B cell (primary cell): ENCODE measurements around the gene SLC22A2. TPM values are rescaled to one million over a fixed set of nuclear protein-coding genes. Genes with fewer than 3 reads are reported as not detected.

Experiments
- ATAC-seq: fragments of 200-7000 bp; cut with Tn5 transposase; one replicate; pipeline ENCODE4 v1.10.0; 2021; ENCODE audit warnings: low read depth, mild to moderate bottlenecking, moderate number of reproducible peaks, moderate library complexity
- CTCF ChIA-PET: fragments of 350-600 bp; sonication (Branson Sonifier 250); formaldehyde crosslinking; loops from one replicate; lab custom pipeline; 2021; ENCODE audit warnings: antibody characterized with exemption, inconsistent platforms; lab: Charles Lee
- POLR2A ChIA-PET: fragments of 350-600 bp; sonication (Branson Sonifier 250); formaldehyde crosslinking; loops from one replicate; lab custom pipeline; 2021; ENCODE audit warnings: antibody characterized with exemption; lab: Charles Lee
- DNase-seq: peaks from one replicate; pipeline ENCODE4 v3.0.0; 2013
- H2AFZ ChIP-seq: 2 replicates; pipeline ENCODE4 v1.6.1; 2012; ENCODE audit warnings: mild to moderate bottlenecking, low read depth, low read length; ENCODE audit not compliant: insufficient read depth, poor library complexity, severe bottlenecking
- H3K27ac ChIP-seq, 2 donors: 1 replicate in 1 of 2; 2 replicates in 1 of 2; pipeline ENCODE4 v1.5.1; 2012 to 2013; ENCODE audit warnings: low read length in 2 of 2, mild to moderate bottlenecking in 2 of 2, moderate library complexity in 1 of 2
- H3K27me3 ChIP-seq, 4 experiments: fragments of 200-600 bp in 1 of 4; sonication (generic) in 1 of 4; replicated peaks in 1 of 4; 1 replicate in 2 of 4; 2 replicates in 2 of 4; pipeline versions ENCODE4 v1.6.1 to v1.7.0; 2013 to 2016; ENCODE audit warnings: low read length in 3 of 4, mild to moderate bottlenecking in 2 of 4, mixed read lengths in 1 of 4, moderate library complexity in 1 of 4; ENCODE audit not compliant: insufficient read depth in 4 of 4, control insufficient read depth in 3 of 4; ENCODE audit errors: control extremely low read depth in 1 of 4
- H3K36me3 ChIP-seq, 2 experiments: replicated peaks in 1 of 2; 1 replicate in 1 of 2; 2 replicates in 1 of 2; pipeline versions ENCODE4 v1.6.1 to v1.7.1; 2013; ENCODE audit warnings: low read length in 1 of 2; ENCODE audit not compliant: insufficient read depth in 2 of 2, control insufficient read depth in 1 of 2; ENCODE audit errors: control extremely low read depth in 1 of 2, extremely low read depth in 1 of 2
- H3K4me1 ChIP-seq, 2 donors: fragments of 200-600 bp in 1 of 2; sonication (generic) in 1 of 2; 1 replicate in 1 of 2; 2 replicates in 1 of 2; pipeline versions ENCODE4 v1.5.1 to v1.6.1; 2013 to 2017; ENCODE audit warnings: low read length in 2 of 2; ENCODE audit not compliant: control insufficient read depth in 2 of 2, insufficient read depth in 2 of 2
- H3K4me2 ChIP-seq: replicated peaks from 2 replicates; pipeline ENCODE3; 2012; ENCODE audit warnings: mild to moderate bottlenecking, low read depth, low read length; ENCODE audit not compliant: poor library complexity, severe bottlenecking
- H3K4me3 ChIP-seq, 5 experiments: fragments of 200-600 bp in 1 of 5; sonication (generic) in 1 of 5; 1 replicate in 3 of 5; 2 replicates in 2 of 5; pipeline versions ENCODE4 v1.5.1 to v1.7.0; 2011 to 2016; ENCODE audit warnings: low read length in 4 of 5, mild to moderate bottlenecking in 4 of 5, low read depth in 2 of 5, control low read depth in 1 of 5, moderate library complexity in 1 of 5; ENCODE audit not compliant: insufficient read depth in 1 of 5; ENCODE audit errors: control extremely low read depth in 1 of 5, extremely low read depth in 1 of 5
- H3K79me2 ChIP-seq: fragments of 200-600 bp; sonication (generic); one replicate; pipeline ENCODE4 v1.6.0; 2016; ENCODE audit warnings: low read length; ENCODE audit not compliant: control insufficient read depth, insufficient read depth
- H3K9ac ChIP-seq: fragments of 200-600 bp; sonication (generic); 2 replicates; pipeline ENCODE4 v1.6.1; 2017; ENCODE audit warnings: mild to moderate bottlenecking, low read length, moderate library complexity
- H3K9me3 ChIP-seq, 3 donors: one replicate each; pipeline versions ENCODE4 v1.6.1 to v1.7.1; 2013; ENCODE audit warnings: low read length in 2 of 3; ENCODE audit not compliant: control insufficient read depth in 2 of 3, insufficient read depth in 1 of 3; ENCODE audit errors: control extremely low read depth in 1 of 3
- H4K20me1 ChIP-seq: 2 replicates; pipeline ENCODE4 v1.6.0; 2012; ENCODE audit warnings: mild to moderate bottlenecking, low read length; ENCODE audit not compliant: insufficient read depth, control insufficient read depth, poor library complexity, severe bottlenecking
- H3K27ac Mint-ChIP-seq: one replicate; pipeline ENCODE4 v1.8.0; 2021; ENCODE audit warnings: mixed read lengths
- H3K27me3 Mint-ChIP-seq: one replicate; pipeline ENCODE4 v1.8.0; 2021; ENCODE audit warnings: mixed read lengths
- H3K4me1 Mint-ChIP-seq: one replicate; pipeline ENCODE4 v1.8.0; 2021; ENCODE audit warnings: mixed read lengths
- H3K4me3 Mint-ChIP-seq: one replicate; pipeline ENCODE4 v1.8.0; 2021; ENCODE audit warnings: mixed read lengths
- H3K9me3 Mint-ChIP-seq: one replicate; pipeline ENCODE4 v1.8.0; 2022; ENCODE audit warnings: mixed read lengths; ENCODE audit not compliant: insufficient read depth
- CTCF ChIP-seq: fragments of 200-600 bp; IDR thresholded peaks from one replicate; pipeline ENCODE4 v1.8.0; 2022; ENCODE audit warnings: antibody characterized with exemption, mild to moderate bottlenecking
- EZH2 ChIP-seq: IDR thresholded peaks from 2 replicates; pipeline ENCODE4 v1.6.1; 2012; ENCODE audit warnings: borderline replicate concordance, low read depth, mild to moderate bottlenecking, moderate library complexity, low read length; ENCODE audit not compliant: insufficient read depth, poor library complexity, severe bottlenecking
- WGBS: methylation state at CpG from one replicate; pipeline ENCODE4 v1.1.5; 2013; ENCODE audit warnings: missing lambda C conversion rate; ENCODE audit not compliant: insufficient coverage; 5-methylcytosine and 5-hydroxymethylcytosine counted together
- intact Hi-C: fragments of 100-400 bp; cut with micrococcal nuclease; formaldehyde crosslinking; loops from one replicate; pipeline ENCODE4 v1.10.0; 2022
- polyA plus RNA-seq: library from polyadenylated mRNA; depleted of rRNA; stranded (reverse); fragments of >200 nt; gene quantifications from 2 replicates; pipeline ENCODE4 v1.2.3, GENCODE V29; 2012
- total RNA-seq, 2 donors: library from RNA; stranded (reverse); fragments of 120-200 nt in 1 of 2; gene quantifications; 1 replicate in 1 of 2; 2 replicates in 1 of 2; pipeline versions ENCODE4 v1.2.3 to v1.2.4, GENCODE V29; 2013 to 2022

The SLC22A2 gene
- total and polyA plus RNA-seq, 2 donors (not counting 1 experiment from before 2014, with no cell fraction given), result not detected

- no peak for DNase-seq
- no peaks in the 10 kb centered on the region for H4K20me1 ChIP-seq
- CTCF ChIA-PET, result no interaction called here
- H3K27ac Mint-ChIP-seq, result no peak overlapping the region
- H3K4me3 ChIP-seq, result no peak overlapping the region
- peaks cover 0 to 6% (median 2%) of the 10 kb centered on the region in 4 experiments for H3K27me3 ChIP-seq
- H3K27me3 Mint-ChIP-seq, result peaks cover 26% of the 10 kb centered on the region
- intact Hi-C loops, result no loop called here
- H3K27ac ChIP-seq, result no peak overlapping the region
- no peak overlapping the region for H3K4me2 ChIP-seq
- WGBS, result 94% methylated on average over 5 of the region's 9 CpGs
- H3K9ac ChIP-seq, result no peak overlapping the region
- no peaks in the 10 kb centered on the region for H3K36me3 ChIP-seq
- H3K9me3 Mint-ChIP-seq, result no peaks in the 10 kb centered on the region
- no peak overlapping the region for H3K4me3 Mint-ChIP-seq
- no peak for TF ChIP-seq CTCF
- TF ChIP-seq EZH2, result no peak
- no peaks in the 10 kb centered on the region for H3K9me3 ChIP-seq
- no peaks in the 10 kb centered on the region for H3K79me2 ChIP-seq
- no peak overlapping the region for H2AFZ ChIP-seq
- no peak for ATAC-seq
- H3K4me1 ChIP-seq, result no peaks in the 10 kb centered on the region
- no peaks in the 10 kb centered on the region for H3K4me1 Mint-ChIP-seq
- POLR2A ChIA-PET, result no interaction called here
Measured at GRCh38 chr6:160173806-160174527, 84.7 kb downstream of the SLC22A2 start.

DNA sequence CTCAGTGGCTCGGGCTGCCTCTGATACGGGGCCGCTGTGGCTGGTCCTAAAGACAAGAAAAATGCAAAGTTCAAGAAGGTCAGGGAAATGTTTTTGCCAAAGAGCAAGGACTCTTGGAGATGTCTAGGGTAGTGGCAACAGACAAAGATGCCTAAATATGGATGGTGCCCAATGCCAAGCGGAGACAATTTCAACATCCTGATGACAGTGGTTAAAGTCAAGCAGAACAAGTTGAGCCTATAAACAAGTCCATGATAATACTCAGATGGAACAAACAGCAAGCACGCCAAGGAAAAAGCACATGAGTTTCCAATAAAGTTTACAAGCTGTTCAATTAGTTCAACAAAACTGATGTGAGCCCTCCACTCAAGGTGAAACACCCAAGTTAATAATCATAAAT is 85.9 kb downstream of the SLC22A2 start:
- POLR2A ChIA-PET, result no interaction called here
- no peak for ATAC-seq
- no peaks in the 10 kb centered on the region for H3K4me1 Mint-ChIP-seq

More for the DNA sequence above, 85.9 kb downstream of the SLC22A2 start:
- Histone ChIP-seq H3K27ac (no peak overlapping the region), H3K4me3 (no peak overlapping the region), H4K20me1 (no peaks in the 10 kb centered on the region), H3K36me3 (no peaks in the 10 kb centered on the region), H3K9me3 (no peaks in the 10 kb centered on the region), H3K27me3 (peaks cover 0 to 6% (median 2%) of the 10 kb centered on the region in 4 experiments), H2AFZ (no peak overlapping the region), H3K9ac (no peak overlapping the region), H3K4me1 (no peaks in the 10 kb centered on the region), H3K79me2 (no peaks in the 10 kb centered on the region), H3K4me2 (no peak overlapping the region)
- TF ChIP-seq EZH2, result no peak
- no peak for TF ChIP-seq CTCF
- peaks cover 22% of the 10 kb centered on the region for H3K27me3 Mint-ChIP-seq
- no peak overlapping the region for H3K27ac Mint-ChIP-seq
- no peak for DNase-seq
- no peak overlapping the region for H3K4me3 Mint-ChIP-seq
- CTCF ChIA-PET, result no interaction called here
- no peaks in the 10 kb centered on the region for H3K9me3 Mint-ChIP-seq
- intact Hi-C loops, result no loop called here
- 93% methylated on average over 5 of the region's 5 CpGs for WGBS
